HG03039 (cell line): ENCODE measurements around the gene MAN1B1.
A peak's percentile ranks its signal among the peaks of the same experiment; 100 is the strongest.

Experiments used
- ATAC-seq: cut with Tn5 transposase; IDR thresholded peaks from one replicate; pipeline ENCODE4 v1.9.1; 2021; ENCODE audit warnings: mild to moderate bottlenecking, moderate library complexity; ENCODE audit not compliant: unreplicated experiment

Gene MAN1B1

GRCh38 chr9:137068539-137069507 is 18.0 kb upstream of the MAN1B1 start:
- no peak for ATAC-seq

- no peak for ATAC-seq
Measured at GRCh38 chr9:137069508-137070091, 17.2 kb upstream of the MAN1B1 start.

- ATAC-seq: peak; percentile 67
Measured at GRCh38 chr9:137070201-137070905, 16.4 kb upstream of the MAN1B1 start, which contains the start of gene SAPCD2. TSS of gene SAPCD2 (minus strand) at chr9:137070557. CDS start at chr9:137070460, 97 bp downstream.

- ATAC-seq: no peak
Measured at GRCh38 chr9:137070906-137071275, 15.9 kb upstream of the MAN1B1 start.

- ATAC-seq: no peak
Measured at GRCh38 chr9:137071282-137071681, 15.5 kb upstream of the MAN1B1 start.

- no peak for ATAC-seq
Measured at GRCh38 chr9:137073992-137074399, 12.8 kb upstream of the MAN1B1 start.

- ATAC-seq: no peak
Measured at GRCh38 chr9:137074657-137075274, 12.0 kb upstream of the MAN1B1 start.

- ATAC-seq: no peak
Measured at GRCh38 chr9:137075275-137075775, 11.5 kb upstream of the MAN1B1 start.

GRCh38 chr9:137076636-137077009 is 10.2 kb upstream of the MAN1B1 start:
- no peak for ATAC-seq

GRCh38 chr9:137077010-137077747 is 9.6 kb upstream of the MAN1B1 start, which contains the start of gene UAP1L1:
TSS of gene UAP1L1 (plus strand) at chr9:137077517. CDS start at chr9:137077533, 16 bp downstream.
- peak; percentile 37 for ATAC-seq

- no peak for ATAC-seq
Measured at GRCh38 chr9:137077758-137078693, 8.8 kb upstream of the MAN1B1 start.

- no peak for ATAC-seq
Measured at GRCh38 chr9:137078701-137079400, 7.9 kb upstream of the MAN1B1 start.

GRCh38 chr9:137079401-137079787 is 7.4 kb upstream of the MAN1B1 start:
- no peak for ATAC-seq

- no peak for ATAC-seq
Measured at GRCh38 chr9:137080260-137081122, 6.3 kb upstream of the MAN1B1 start.

GRCh38 chr9:137082222-137082924 is 4.4 kb upstream of the MAN1B1 start:
- no peak for ATAC-seq

GRCh38 chr9:137082925-137083290 is 3.9 kb upstream of the MAN1B1 start:
- ATAC-seq: no peak
